GM19452 (cell line): ENCODE results near the gene PHLDB2.

ENCODE experiments used
- ATAC-seq: cut with Tn5 transposase; IDR thresholded peaks from one replicate; pipeline ENCODE4 v1.9.1; 2021; ENCODE audit not compliant: unreplicated experiment

PHLDB2 gene

DNA sequence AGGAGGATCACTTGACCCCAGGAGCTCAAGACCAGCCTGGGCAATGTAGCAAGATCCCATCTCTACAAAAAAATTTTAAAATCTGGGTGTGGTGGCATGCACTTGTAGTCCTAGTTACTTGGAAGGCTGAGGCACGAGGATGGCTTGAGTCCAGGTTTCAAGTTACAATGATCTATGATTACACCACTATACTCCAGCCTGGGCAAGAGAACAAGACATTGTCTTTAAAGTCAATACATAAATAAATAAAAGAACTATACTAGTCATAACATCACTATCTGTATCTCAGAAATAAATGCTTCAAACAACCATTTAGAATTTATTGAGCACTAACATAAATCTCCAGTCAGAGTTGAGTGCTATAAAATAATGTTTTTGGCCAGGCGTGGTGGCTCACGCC is 8.5 kb upstream of the PHLDB2 start:
- no peak for ATAC-seq

DNA sequence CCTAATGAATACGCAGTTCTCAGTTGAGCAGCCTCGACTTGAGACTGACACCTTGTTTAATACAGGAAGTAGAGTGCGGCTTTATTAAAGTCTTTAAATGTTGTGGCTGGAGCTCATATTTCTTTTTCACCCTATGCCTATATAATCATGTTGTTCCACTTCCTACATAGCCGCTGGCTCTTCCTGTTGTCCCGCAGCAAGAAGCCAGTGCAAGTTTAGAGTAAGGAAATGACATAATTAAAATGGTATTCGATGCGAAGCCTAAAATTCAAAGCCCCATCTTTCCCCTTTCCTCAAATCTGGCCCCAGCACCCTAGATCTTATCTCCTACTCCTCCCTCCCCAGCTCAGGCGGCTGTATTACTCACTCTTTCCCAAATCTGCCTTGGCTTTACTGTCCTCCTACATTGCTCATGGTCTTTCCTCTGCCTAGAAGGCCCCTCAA is 7.5 kb upstream of the PHLDB2 start:
- no peak for ATAC-seq

DNA sequence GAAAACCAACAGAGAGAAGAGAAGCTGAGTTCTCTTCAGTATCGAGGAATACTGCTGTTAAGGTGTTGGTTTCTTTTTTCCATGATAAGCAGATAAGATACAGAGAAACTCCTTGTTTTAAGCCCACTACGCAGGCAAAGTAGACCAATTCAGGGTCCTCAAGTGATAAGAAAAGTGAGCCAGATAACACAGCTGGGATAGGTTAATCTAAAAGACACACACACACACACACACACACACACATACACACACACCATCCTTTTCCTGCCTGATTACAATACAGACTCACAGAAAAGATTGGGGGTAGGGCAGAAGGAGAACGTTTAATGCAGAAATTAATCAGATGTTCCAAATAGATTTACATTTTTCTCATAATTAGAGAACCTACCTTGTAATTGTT is 6.5 kb upstream of the PHLDB2 start:
- ATAC-seq = no peak

DNA sequence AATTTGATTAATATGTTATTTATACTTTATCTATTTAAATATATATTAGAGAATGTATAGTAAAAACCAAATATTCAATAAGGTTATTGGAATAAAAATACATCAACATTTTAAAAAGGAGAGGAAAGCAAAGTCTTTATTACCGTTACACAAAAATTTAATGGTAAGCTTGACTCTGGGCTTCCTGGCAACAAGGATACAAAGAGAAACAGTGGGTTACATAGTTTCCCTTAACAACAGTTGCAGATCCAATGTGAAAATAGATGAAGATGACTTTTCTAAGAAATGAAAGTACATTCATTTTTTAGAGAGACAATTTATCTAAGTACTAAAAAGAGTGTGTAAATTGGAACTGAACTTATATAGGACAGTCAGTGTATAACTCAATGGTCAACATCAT is 6.0 kb upstream of the PHLDB2 start:
- ATAC-seq = no peak

DNA sequence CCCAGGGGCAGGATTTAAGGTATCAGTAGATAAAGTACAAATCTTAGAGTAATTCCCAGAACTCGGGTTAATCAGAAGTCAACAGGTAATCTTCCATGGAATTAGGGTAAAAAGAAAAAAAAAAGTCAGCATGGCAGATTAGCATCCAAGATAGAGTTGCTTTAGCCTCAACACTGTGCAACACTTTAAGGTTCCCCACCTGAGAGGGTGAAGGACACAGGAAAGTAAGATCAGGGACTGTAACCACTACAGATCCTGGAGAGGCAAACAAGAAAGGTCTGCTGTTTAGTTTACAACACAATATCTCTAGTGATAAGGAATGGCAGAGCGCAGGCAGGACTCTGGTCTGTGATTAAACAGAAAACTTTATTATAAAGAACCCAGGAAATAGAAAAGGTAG is 4.1 kb upstream of the PHLDB2 start:
- no peak for ATAC-seq

DNA sequence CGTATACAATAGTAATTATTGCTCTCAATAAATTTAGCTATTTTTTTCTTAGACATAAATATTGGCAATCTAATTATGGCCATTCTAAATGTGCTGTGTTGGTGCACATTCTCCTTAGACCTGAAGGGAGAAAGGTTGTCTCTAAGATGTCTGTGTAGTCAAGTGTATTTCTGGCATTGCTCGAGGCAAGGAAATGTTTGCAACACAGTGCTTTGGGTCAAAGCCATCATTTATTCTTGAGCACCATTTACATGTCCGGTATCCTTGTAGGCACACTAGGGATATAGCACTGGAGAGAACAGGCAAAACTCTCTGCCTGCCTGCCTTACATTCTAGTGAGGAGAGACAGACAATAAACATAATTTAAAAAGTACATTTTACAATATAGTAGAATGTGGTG is 2.6 kb upstream of the PHLDB2 start:
- no peak for ATAC-seq

DNA sequence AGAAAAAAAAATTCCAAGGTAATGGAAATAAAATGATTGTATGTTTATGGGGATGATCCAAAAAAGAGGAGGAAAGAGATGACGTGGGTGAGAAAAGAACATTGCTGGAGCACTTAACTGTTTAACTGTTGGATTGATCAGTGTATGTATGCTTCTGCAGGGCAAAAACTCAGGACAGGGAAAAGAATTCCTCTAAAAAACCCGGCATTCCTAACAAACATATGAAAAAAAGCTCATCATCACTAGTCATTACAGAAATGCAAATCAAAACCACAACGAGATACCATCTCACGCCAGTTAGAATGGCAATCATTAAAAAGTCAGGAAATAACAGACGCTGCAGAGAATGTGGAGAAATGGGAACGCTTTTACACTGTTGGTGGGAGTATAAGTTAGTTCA is 1.6 kb upstream of the PHLDB2 start:
- no peak for ATAC-seq

DNA sequence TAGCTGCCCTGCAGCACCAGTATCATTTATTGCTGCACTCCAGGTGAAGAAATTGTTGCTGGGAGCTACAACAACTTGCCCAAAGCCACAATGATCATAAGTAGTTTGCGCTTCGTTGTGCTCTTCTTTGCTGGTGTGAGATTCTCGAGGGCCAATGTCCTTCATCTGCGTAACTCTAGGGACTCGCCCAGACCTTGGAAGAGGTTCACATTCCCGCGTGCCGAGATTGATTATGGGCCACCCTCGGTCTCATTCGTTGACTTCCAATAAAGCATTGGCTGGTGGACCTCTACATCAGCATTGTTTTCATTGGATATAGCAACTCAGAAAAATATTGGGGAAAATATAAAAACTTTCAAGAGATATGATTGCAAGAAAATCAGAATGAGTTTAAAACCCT is 423 bp upstream of the PHLDB2 start:
- ATAC-seq = no peak

DNA sequence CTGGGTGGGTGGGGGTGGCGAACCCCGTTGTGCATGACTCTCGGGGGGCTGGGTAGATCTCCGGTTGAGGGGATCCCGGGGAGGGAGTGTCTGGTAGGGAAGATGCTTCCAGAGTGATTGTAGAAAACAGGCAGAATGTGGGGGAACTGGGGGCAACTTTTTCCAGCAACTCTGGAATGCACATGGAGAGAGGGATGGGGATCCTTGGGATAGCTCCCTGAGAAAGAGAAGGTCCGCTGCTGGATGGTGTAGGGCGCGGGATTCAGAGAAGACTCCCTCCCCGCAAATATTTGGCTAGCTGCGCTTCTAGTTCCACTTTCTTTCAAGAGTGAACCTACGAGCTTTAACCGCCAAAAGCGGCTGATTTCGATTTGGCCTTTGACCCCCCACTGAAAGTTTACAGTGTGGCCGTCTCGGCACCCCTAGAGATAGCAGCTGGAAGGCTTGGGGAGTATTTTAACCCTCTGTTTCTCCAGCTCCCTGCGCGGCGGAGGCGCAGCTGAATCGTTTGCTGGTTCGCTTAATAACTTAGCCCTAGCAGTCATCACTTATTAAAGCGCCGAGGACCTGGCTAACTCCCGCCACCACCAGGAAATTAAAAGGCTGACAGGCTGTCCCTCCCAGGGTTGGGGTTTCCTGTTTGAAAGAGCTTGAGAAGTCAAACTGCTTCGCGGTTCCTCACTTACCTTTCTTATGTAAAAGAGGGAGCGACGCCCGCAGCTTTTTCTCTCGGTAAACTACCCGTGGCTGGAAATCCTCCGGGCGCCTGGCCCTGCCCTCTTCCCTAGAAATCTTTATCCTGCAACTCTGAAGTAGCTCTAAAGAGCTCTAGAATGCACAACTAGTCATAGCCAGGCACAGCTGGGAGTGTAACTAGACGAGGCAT is 1.2 kb downstream of the PHLDB2 start:
- peak; percentile 95 for ATAC-seq

DNA sequence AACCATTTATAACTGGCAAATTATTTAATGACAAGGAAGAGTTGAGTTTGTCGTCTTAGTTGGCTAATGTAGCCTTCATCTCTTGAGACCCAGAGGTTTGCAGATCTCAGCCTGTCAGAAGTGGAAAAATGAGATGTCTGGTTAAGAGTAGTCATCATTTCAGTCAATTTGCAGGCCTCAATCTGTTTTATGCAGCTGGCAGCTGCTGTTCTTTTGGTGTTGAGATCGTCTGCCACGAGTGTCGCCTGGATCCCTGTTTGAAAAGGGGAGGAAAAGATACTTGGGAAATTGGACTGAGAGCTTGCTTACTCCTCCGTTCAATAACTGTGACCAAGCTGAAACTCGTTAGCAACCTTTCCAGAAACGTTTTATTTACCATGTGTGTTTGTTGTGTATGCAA is 2.3 kb downstream of the PHLDB2 start:
- no peak for ATAC-seq

DNA sequence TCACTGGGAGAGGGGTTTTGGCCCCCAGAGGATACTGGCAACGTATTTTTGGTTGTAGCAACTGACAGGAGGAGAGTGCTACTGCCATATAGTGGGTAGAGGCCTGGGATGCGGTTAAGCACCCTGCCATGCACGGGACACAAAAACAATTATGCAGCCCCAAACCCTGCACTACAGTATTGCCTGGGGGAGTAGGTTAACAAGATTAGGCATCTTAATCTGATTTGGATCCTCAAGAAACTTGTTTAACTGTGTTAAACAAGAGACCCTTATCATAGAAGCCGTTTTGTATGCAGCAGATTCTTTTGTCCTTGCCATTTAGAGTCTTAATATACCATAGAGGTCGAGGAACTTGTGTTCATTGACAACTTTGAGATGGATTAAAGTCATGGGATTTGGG is 3.4 kb downstream of the PHLDB2 start:
- no peak for ATAC-seq

DNA sequence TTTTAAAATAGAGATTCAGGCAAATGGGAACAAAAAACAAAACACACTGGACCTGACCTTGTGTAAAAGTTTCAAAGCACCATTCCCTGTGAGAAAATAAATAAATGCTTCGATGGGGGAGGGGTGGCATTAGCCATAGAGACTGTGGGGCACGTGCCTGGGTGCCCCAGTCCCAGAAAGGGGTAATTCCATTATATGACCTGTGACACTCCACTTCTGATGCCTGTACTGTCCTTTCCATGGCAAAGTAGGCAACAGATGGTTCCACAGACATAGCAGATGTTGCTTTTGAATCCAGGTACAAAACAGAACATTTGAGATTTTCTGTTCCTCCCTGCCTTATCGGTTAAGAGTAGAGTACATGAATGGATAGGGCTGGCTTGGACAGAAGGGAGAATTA is 3.9 kb downstream of the PHLDB2 start:
- ATAC-seq = no peak

DNA sequence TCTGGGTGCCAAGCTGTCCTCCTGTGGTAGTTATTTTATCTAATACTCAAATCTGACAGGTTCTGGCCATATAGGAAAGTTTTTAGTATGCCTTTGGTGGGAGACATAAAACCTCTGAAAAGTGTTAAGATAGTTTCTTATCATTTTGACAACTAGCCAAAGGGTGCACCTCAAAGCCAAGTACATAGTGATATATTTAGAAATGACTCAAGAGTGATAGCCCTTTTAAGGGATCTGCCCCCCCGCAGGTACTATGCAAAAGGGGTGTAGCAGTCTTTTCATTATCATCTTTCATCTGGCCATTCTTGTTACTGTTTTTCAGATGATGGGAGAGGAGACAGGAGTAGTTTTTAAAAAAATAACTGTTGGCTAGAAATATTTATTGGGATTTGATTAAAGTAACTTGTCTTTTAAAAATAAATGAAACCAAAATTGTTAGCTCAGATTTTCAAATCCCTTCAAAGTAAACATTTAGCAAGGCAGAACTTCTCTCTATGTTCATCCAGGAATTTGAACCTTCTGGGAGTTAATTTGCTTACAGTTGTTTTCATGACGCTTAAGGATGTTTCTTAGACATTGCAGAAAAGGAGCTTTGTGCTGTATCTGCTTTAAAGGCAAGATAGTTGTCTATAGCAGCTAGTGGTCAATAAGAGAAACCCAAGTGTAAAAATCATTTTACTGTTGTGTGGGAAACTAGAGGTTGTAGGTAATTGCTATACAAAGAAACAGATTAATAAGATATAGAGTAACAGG is 5.1 kb downstream of the PHLDB2 start:
- ATAC-seq = no peak

DNA sequence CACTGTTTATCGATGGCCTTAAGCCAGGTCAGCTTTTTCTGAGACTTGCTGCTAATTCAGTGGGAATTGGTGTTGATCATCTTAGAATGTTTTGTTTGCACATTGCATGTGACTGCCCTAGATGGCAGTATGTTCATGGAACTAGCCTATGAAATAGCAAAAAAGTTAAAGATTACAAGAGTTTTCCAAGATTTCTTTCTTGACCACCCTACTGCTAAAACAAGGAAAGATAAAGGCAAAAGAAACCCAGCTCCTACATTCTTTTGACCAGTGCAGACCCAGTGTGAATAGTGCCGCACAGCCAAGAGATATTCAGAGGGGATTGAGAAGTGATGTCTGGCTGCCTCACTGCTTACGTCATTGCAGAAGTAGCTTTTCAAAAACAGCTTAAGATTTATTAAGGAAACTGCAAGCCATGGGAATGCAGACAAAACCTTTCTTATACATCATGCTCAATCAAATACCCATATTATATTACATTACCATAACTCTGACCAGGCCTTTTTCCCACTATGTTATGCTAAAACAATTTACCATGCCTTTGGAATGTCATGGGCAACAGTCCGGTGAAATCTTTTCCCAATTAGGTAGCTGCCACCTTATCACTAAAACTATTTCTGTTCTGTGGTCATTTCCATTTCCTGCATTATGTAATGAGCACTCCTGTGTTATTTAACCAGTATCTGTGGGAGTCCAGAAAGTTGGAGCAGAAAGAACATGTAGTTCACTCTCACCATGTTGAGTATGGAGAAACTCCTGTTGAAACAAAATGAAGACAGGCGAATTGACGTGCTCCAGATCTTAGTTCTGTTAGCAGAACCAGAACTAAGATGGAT is 6.0 kb downstream of the PHLDB2 start:
- ATAC-seq = no peak

DNA sequence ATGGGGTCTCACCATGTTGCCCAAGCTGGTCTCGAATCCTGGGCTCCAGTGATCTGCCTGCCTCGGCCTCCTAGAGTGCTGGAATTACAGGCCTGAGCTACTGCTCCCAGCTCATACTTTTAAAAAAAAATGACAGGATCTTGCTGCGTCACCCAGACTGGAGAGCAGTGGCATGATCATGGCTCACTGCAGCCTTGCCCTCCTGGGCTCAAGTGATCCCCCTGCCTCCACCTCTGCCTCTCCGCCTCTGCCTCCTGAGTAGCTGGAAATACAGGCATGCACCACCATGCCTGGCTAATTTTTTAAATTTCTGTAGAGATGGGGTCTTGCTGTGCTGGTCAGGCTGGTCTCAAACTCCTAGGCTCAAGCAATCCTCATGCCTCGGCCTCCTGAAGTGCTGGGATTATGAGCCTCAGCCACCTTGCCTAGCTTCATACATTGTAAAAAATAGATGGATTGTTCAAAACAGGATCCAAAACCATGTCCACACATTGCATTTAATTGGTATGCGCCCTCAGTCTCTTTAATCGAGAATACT is 8.9 kb downstream of the PHLDB2 start:
- no peak for ATAC-seq

DNA sequence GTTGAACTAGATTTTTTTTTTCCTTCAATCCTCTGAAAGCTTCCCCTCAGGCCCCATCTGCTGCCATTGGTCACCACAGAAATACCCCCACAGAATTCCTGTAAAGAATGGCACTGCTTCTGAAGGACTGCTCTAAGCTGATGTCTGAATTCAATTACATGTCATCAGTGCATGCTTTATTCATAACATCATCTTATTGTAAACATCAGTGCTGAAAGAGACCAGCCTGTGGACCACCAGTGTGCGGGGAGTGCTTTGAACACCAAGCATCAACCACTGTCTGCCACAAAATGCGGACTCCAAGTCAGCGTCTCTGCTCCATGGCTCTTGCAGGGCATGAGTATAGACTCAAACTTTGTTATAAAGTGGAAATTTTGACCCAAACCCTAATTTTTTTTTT is 11.6 kb downstream of the PHLDB2 start:
- no peak for ATAC-seq

DNA sequence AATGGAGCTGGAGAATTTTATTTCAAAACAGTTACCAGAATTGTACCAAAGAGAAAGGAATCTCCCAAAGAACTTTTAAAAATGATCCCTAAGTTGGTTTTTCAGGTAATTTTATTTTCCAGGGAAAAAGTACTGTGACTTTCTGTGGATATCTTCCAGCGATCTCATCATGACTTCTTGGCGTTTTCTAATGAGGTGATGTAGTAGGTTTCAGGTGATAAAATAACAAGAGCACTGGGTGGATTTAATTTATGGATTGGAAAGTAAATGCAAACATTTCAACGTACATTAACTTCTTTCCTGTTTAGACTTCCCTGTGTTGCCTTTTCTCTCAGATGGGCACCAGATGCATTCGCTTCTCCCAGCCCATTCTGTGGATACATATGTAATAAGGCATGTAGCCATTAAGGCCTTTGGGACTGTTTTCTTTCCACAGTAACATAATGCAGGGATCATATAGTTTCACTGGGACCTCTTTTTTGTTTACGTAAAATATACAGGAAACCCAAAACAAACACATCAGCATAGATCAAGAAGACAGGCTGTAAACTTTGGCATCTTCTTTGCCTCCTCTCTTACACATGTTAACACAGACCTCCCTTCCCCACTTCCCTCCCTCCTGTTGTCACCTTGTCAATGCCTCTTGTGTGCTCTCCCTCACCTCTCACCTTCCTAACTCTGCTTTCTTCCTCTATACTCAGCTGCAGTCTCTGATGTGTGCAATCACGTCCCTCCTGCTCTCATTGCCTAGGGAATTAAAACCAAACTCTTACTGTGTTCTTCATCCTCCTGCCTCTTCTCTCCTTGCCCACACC is 13.0 kb downstream of the PHLDB2 start:
- no peak for ATAC-seq

DNA sequence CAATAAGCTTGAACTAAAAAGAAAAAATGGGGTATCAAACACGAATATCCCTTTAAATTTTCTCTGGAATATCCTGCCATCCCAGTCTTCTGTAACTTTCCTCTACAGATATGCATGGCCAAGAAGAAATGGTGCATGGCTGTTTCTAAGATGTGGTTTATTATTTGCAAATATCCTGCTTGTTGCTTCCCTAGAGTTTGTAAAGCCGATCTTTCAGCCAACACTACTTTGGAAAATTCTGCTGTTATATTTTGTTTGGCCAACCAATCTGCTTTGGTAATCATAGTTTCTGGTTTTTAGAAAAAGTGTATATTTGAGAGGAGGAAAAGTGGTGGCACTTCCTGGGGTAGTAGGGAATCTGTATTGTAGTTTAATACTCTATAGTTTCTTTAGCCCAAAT is 13.9 kb downstream of the PHLDB2 start:
- ATAC-seq = no peak

DNA sequence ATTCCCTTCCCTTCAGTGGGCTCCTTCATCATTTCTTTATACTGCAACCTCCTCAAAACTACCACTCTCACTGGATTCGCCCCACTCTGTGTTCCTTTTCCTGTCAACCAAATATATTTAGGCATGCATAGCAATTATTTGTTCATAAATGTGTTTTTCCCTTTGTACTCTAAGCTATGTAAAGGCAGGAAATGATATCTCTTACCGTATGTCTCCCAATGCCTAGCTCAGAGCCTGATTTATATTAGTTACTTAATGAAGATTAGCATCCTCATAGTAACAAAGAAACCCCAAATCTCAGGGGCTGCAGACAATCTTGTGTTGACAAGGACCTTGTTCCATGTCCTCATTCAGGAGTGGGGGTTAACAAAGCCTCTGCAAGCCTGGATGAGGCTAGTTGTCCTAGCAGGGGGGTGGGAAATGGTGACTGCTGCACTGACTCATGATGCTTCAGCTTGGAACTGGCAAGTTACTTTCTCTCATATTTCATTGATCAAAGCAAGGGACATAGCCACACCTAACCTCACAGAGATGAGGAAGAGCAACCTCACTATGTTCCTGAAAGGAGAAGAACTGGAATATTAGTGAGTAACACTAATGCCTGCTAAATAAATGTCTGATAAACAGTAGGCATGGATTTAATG is 15.2 kb downstream of the PHLDB2 start:
- ATAC-seq = no peak

DNA sequence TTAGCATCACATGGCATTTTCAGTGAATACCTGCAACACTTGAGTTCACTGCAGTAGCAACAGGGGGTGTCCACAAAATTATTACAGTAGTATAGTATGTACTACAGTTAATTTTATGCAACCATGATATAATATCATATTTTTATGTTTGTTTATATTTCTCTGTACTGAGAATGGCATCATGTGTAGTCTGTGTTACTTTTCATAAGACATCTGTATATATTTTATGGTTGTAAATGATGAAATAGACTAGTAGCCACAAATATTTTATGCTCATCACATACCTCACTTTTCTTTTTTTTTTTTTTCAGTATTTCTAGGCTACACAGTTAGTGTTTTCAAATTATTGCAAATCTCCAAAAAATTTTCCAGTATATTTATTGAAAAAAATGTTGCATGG is 22.4 kb downstream of the PHLDB2 start:
- ATAC-seq = no peak
